Glutamatergic neuron (in vitro differentiated cells): Measurements from ENCODE around the gene TSPAN5. TPM values are rescaled to one million over a fixed set of nuclear protein-coding genes. Genes with fewer than 3 reads are reported as not detected.

Source experiments
- DNase-seq: peaks from one replicate; pipeline ENCODE4 v3.0.0; 2022
- H3K27ac Mint-ChIP-seq: one replicate; pipeline ENCODE4 v1.8.0; 2020; ENCODE audit warnings: mild to moderate bottlenecking, mixed read lengths, inconsistent platforms; ENCODE audit not compliant: unreplicated experiment
- H3K27me3 Mint-ChIP-seq: one replicate; pipeline ENCODE4 v1.8.0; 2020; ENCODE audit warnings: mild to moderate bottlenecking, moderate library complexity, mixed read lengths, inconsistent platforms; ENCODE audit not compliant: unreplicated experiment
- H3K36me3 Mint-ChIP-seq: one replicate; pipeline ENCODE4 v1.8.0; 2020; ENCODE audit warnings: mild to moderate bottlenecking, mixed read lengths, inconsistent platforms; ENCODE audit not compliant: unreplicated experiment
- H3K4me1 Mint-ChIP-seq: one replicate; pipeline ENCODE4 v1.8.0; 2020; ENCODE audit warnings: mild to moderate bottlenecking, low read depth, mixed read lengths, inconsistent platforms; ENCODE audit not compliant: unreplicated experiment
- H3K4me3 Mint-ChIP-seq: one replicate; pipeline ENCODE4 v1.8.0; 2020; ENCODE audit warnings: mild to moderate bottlenecking, mixed read lengths, inconsistent platforms; ENCODE audit not compliant: unreplicated experiment
- H3K9me3 Mint-ChIP-seq: one replicate; pipeline ENCODE4 v1.8.0; 2020; ENCODE audit warnings: mild to moderate bottlenecking, moderate library complexity, mixed read lengths, inconsistent platforms; ENCODE audit not compliant: unreplicated experiment
- CTCF ChIP-seq: fragments of 200-600 bp; sonication (generic); IDR thresholded peaks from one replicate; pipeline ENCODE4 v1.5.0; 2021; ENCODE audit not compliant: partially characterized antibody, unreplicated experiment
- total RNA-seq: library from RNA; stranded (reverse); fragmentation: NEBNext Ultra II Directional; extraction: Animal tissue kit (Norgen Biotek cat#: 25700); gene quantifications from one replicate; pipeline ENCODE4 v1.2.1, GENCODE V29; 2021; ENCODE audit not compliant: unreplicated experiment

Gene TSPAN5
- total RNA-seq, 1 donor from 2014 or later = 40.5 TPM

- TF ChIP-seq CTCF = no peak
- Mint-ChIP-seq H3K4me3 (no peak overlapping the region), H3K27me3 (peaks cover 2% of the 10 kb centered on the region), H3K36me3 (no peaks in the 10 kb centered on the region), H3K27ac (no peak overlapping the region), H3K9me3 (no peaks in the 10 kb centered on the region), H3K4me1 (no peaks in the 10 kb centered on the region)
- DNase-seq = no peak
Measured at GRCh38 chr4:98434816-98435215, 223.6 kb downstream of the TSPAN5 start.

GRCh38 chr4:98433691-98434090 lies 224.7 kb downstream of the TSPAN5 start:
- H3K9me3 Mint-ChIP-seq = no peaks in the 10 kb centered on the region
- H3K36me3 Mint-ChIP-seq = no peaks in the 10 kb centered on the region
- H3K4me1 Mint-ChIP-seq = no peaks in the 10 kb centered on the region

GRCh38 chr4:98430708-98431403 lies 227.6 kb downstream of the TSPAN5 start:
- H3K36me3 Mint-ChIP-seq = peaks cover 13% of the 10 kb centered on the region
- no peaks in the 10 kb centered on the region for H3K4me1 Mint-ChIP-seq
- no peak for DNase-seq
- no peak overlapping the region for H3K27ac Mint-ChIP-seq
- peaks cover 1% of the 10 kb centered on the region for H3K9me3 Mint-ChIP-seq
- H3K4me3 Mint-ChIP-seq = no peak overlapping the region
- peaks cover 2% of the 10 kb centered on the region for H3K27me3 Mint-ChIP-seq
- no peak for TF ChIP-seq CTCF

More at GRCh38 chr4:98433691-98434090, 224.7 kb downstream of the TSPAN5 start:
- no peak for DNase-seq
- Mint-ChIP-seq H3K27ac (no peak overlapping the region), H3K4me3 (no peak overlapping the region), H3K27me3 (peaks cover 2% of the 10 kb centered on the region)
- TF ChIP-seq CTCF = no peak

- Mint-ChIP-seq H3K4me3 (no peak overlapping the region), H3K36me3 (peaks cover 46% of the 10 kb centered on the region), H3K27me3 (peaks cover 2% of the 10 kb centered on the region), H3K9me3 (peaks cover 6% of the 10 kb centered on the region), H3K4me1 (no peaks in the 10 kb centered on the region), H3K27ac (peak overlapping the region; percentile 3)
- no peak for TF ChIP-seq CTCF
- DNase-seq = no peak
Measured at GRCh38 chr4:98423009-98423408, 235.4 kb downstream of the TSPAN5 start.

GRCh38 chr4:98421111-98421510 lies 237.3 kb downstream of the TSPAN5 start:
- Mint-ChIP-seq H3K4me3 (no peak overlapping the region), H3K4me1 (no peaks in the 10 kb centered on the region), H3K9me3 (peaks cover 5% of the 10 kb centered on the region), H3K36me3 (peaks cover 35% of the 10 kb centered on the region), H3K27ac (no peak overlapping the region), H3K27me3 (peaks cover 2% of the 10 kb centered on the region)
- no peak for DNase-seq
- TF ChIP-seq CTCF = no peak
